ENCODE results near the gene NHLRC4. TPM values are rescaled to one million over a fixed set of nuclear protein-coding genes. Genes with fewer than 3 reads are reported as not detected.

The NHLRC4 gene
- total and polyA plus RNA-seq, 9 of the 15 experiments (the other 6 are each of a cell fraction or from before 2014, with no cell fraction given) = 0.24 to 3.7 (median 1.3) TPM; not detected in 2

- TF ChIP-seq, protein P1, sequence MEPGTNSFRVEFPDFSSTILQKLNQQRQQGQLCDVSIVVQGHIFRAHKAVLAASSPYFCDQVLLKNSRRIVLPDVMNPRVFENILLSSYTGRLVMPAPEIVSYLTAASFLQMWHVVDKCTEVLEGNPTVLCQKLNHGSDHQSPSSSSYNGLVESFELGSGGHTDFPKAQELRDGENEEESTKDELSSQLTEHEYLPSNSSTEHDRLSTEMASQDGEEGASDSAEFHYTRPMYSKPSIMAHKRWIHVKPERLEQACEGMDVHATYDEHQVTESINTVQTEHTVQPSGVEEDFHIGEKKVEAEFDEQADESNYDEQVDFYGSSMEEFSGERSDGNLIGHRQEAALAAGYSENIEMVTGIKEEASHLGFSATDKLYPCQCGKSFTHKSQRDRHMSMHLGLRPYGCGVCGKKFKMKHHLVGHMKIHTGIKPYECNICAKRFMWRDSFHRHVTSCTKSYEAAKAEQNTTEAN (CRISPR knock-in tag; IDR thresholded peaks at IDR 0.05) = 0 out of 2 replicates have a peak, but pooled peaks have one; percentile 73
- TF ChIP-seq NCOR1 (IDR thresholded peaks at IDR 0.05) = no peak
- TF ChIP-seq ZNF316 (IDR thresholded peaks at IDR 0.05) = peak; percentile 55
- peak; percentile 31 for TF ChIP-seq HNRNPLL (IDR thresholded peaks at IDR 0.05; ENCODE audit: low read depth, low read length, poor library complexity, severe bottlenecking)
- TF ChIP-seq, protein P2, sequence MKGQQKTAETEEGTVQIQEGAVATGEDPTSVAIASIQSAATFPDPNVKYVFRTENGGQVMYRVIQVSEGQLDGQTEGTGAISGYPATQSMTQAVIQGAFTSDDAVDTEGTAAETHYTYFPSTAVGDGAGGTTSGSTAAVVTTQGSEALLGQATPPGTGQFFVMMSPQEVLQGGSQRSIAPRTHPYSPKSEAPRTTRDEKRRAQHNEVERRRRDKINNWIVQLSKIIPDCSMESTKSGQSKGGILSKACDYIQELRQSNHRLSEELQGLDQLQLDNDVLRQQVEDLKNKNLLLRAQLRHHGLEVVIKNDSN (CRISPR knock-in tag; IDR thresholded peaks at IDR 0.05) = no peak; the same call in 1 of the 2 replicates
- no peak for TF ChIP-seq PCBP2 (IDR thresholded peaks at IDR 0.05; ENCODE audit: low read depth, low read length, poor library complexity, severe bottlenecking)
- TF ChIP-seq ZBTB26 (CRISPR knock-in tag; IDR thresholded peaks at IDR 0.05) = no peak
- TF ChIP-seq ZSCAN29 (IDR thresholded peaks at IDR 0.05) = no peak
- TF ChIP-seq, protein P3, sequence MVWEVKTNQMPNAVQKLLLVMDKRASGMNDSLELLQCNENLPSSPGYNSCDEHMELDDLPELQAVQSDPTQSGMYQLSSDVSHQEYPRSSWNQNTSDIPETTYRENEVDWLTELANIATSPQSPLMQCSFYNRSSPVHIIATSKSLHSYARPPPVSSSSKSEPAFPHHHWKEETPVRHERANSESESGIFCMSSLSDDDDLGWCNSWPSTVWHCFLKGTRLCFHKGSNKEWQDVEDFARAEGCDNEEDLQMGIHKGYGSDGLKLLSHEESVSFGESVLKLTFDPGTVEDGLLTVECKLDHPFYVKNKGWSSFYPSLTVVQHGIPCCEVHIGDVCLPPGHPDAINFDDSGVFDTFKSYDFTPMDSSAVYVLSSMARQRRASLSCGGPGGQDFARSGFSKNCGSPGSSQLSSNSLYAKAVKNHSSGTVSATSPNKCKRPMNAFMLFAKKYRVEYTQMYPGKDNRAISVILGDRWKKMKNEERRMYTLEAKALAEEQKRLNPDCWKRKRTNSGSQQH (CRISPR knock-in tag; IDR thresholded peaks at IDR 0.05) = no peak
- TF ChIP-seq STAT5B (CRISPR knock-in tag; IDR thresholded peaks at IDR 0.05) = no peak
- TF ChIP-seq CSDE1 (IDR thresholded peaks at IDR 0.05) = no peak
- no peak for TF ChIP-seq HDAC6 (IDR thresholded peaks at IDR 0.05; ENCODE audit: low read depth, low read length)
- peak; percentile 95 for TF ChIP-seq GABPB1 (CRISPR knock-in tag; IDR thresholded peaks at IDR 0.05)
- TF ChIP-seq ZNF143 (CRISPR knock-in tag; IDR thresholded peaks at IDR 0.05) = no peak; the same call in 1 of the 2 replicates
- TF ChIP-seq HOXB6 (CRISPR knock-in tag; IDR thresholded peaks at IDR 0.05; ENCODE audit: borderline replicate concordance) = no peak
- TF ChIP-seq KLF6 (CRISPR knock-in tag; IDR thresholded peaks at IDR 0.05; ENCODE audit: borderline replicate concordance) = no peak
- TF ChIP-seq, protein P4, sequence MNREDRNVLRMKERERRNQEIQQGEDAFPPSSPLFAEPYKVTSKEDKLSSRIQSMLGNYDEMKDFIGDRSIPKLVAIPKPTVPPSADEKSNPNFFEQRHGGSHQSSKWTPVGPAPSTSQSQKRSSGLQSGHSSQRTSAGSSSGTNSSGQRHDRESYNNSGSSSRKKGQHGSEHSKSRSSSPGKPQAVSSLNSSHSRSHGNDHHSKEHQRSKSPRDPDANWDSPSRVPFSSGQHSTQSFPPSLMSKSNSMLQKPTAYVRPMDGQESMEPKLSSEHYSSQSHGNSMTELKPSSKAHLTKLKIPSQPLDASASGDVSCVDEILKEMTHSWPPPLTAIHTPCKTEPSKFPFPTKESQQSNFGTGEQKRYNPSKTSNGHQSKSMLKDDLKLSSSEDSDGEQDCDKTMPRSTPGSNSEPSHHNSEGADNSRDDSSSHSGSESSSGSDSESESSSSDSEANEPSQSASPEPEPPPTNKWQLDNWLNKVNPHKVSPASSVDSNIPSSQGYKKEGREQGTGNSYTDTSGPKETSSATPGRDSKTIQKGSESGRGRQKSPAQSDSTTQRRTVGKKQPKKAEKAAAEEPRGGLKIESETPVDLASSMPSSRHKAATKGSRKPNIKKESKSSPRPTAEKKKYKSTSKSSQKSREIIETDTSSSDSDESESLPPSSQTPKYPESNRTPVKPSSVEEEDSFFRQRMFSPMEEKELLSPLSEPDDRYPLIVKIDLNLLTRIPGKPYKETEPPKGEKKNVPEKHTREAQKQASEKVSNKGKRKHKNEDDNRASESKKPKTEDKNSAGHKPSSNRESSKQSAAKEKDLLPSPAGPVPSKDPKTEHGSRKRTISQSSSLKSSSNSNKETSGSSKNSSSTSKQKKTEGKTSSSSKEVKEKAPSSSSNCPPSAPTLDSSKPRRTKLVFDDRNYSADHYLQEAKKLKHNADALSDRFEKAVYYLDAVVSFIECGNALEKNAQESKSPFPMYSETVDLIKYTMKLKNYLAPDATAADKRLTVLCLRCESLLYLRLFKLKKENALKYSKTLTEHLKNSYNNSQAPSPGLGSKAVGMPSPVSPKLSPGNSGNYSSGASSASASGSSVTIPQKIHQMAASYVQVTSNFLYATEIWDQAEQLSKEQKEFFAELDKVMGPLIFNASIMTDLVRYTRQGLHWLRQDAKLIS (CRISPR knock-in tag; IDR thresholded peaks at IDR 0.05) = peak; percentile 51; the same call in 1 of the 2 replicates
- TF ChIP-seq LCOR (CRISPR knock-in tag; IDR thresholded peaks at IDR 0.05) = peak; percentile 41; the same call in 1 of the 2 replicates
Measured at GRCh38 chr16:588889-589657, 22.3 kb downstream of the NHLRC4 start (continued).
